Breast epithelium (tissue), 4 donors: Measurements from ENCODE around the gene SPEM2. TPM values are rescaled to one million over a fixed set of nuclear protein-coding genes. Genes with fewer than 3 reads are reported as not detected.

ENCODE experiments used
- DNase-seq, 2 donors: peaks; one replicate each; pipeline ENCODE4 v3.0.0-alpha.2; 2019; ENCODE audit warnings: low spot score in 2 of 2
- H3K27ac ChIP-seq, 2 donors: fragments of 200-600 bp; sonication (generic) in 1 of 2; one replicate each; pipeline ENCODE4 v1.5.1; 2016 to 2019; ENCODE audit warnings: mild to moderate bottlenecking in 1 of 2
- H3K27me3 ChIP-seq, 2 donors: fragments of 200-600 bp; sonication (generic) in 1 of 2; one replicate each; pipeline versions ENCODE4 v1.5.1 to v1.6.0; 2017 to 2019; ENCODE audit warnings: control low read depth in 1 of 2, mild to moderate bottlenecking in 1 of 2
- H3K36me3 ChIP-seq: fragments of 200-600 bp; one replicate; pipeline ENCODE4 v1.5.1; 2019
- H3K4me1 ChIP-seq, 2 donors: fragments of 200-600 bp; sonication (generic); one replicate each; pipeline ENCODE4 v1.5.1; 2016 to 2019; ENCODE audit warnings: control low read depth in 1 of 2
- H3K4me3 ChIP-seq, 3 donors: fragments of 200-600 bp; sonication (generic); 1 replicate in 2 of 3; 2 replicates in 1 of 3; pipeline ENCODE4 v1.5.1; 2016 to 2019; ENCODE audit warnings: mild to moderate bottlenecking in 3 of 3, moderate library complexity in 2 of 3
- H3K9me3 ChIP-seq, 2 donors: fragments of 200-600 bp; sonication (generic) in 1 of 2; one replicate each; pipeline ENCODE4 v1.5.1; 2016 to 2019; ENCODE audit warnings: control low read depth in 1 of 2
- CTCF ChIP-seq, 3 donors: fragments of 450-650 bp; IDR thresholded peaks; one replicate each; pipeline ENCODE4 v1.5.1; 2016 to 2017; ENCODE audit warnings: antibody characterized with exemption in 3 of 3, mild to moderate bottlenecking in 3 of 3, moderate library complexity in 3 of 3
- POLR2A ChIP-seq: fragments of 450-650 bp; IDR thresholded peaks from one replicate; pipeline ENCODE4 v1.6.1; 2016; ENCODE audit warnings: antibody characterized with exemption, mild to moderate bottlenecking, moderate library complexity
- POLR2AphosphoS5 ChIP-seq, 3 donors: sonication (generic); formaldehyde crosslinking; IDR thresholded peaks; one replicate each; pipeline ENCODE4 v1.6.1; 2017; ENCODE audit warnings: antibody characterized with exemption in 3 of 3
- intact Hi-C: fragments of 100-400 bp; cut with DNase I; formaldehyde crosslinking; loops from one replicate; pipeline ENCODE4 v1.15.1; 2023; ENCODE audit warnings: low total_unique reads
- total RNA-seq, 3 donors: library from RNA; depleted of rRNA; stranded (reverse); fragments of >200 nt; gene quantifications; one replicate each; pipeline ENCODE4 v1.1.0, GENCODE V29; 2016

Gene SPEM2
- total RNA-seq, 3 donors from 2014 or later: not detected

DNA sequence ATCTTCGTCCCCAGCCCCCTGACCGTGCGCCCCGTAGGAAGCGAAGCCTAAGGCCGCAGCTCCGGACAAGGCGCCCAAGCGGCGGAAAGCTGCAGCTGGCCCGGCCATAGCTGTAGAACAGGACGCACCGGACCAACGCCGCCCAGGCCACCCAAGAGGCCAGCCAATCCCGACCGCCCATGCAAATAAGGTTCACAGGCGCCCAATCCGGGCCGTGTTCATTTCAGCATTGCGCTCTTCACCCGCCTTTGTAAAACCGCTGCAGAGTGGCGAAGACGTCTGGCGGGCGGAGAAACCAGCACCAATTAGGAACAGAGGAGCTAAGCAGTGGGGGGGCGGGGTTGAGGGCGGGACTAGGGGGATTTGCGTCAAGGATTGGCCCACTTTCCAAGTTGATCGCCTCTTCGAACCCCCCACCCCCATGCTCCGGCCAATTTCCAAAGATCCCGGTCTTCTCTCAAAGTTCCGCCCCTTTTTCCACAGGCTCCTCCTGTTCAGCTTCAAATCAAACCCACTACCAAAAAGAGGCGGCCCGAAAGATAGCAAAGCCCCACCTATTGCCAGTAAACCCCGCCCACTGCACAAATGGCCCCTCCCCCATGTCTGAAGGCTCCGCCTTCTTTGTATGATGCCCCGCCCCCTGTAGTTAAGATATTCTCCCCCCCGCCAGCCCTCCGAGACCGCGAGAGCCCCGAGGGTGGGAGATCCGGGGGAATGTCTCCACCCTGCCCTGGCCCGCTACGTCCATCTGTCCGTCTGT, 21.3 kb upstream of the SPEM2 start, which contains the start of gene TMEM256:
TMEM256 (minus strand) TSS at position 121 of the 760 bp plus-strand sequence; CDS start at position 108, 13 bp downstream.
- peak in 1 of 3 donors; percentile 32 for TF ChIP-seq CTCF (IDR thresholded peaks at IDR 0.05)
- TF ChIP-seq POLR2A: peak; percentile 79
- TF ChIP-seq POLR2AphosphoS5 (IDR thresholded peaks at IDR 0.05): peak; percentile 78 to 87 (median 84)
- Histone ChIP-seq H3K36me3 (no peaks in the 10 kb centered on the region), H3K27me3 (no peaks in the 10 kb centered on the region), H3K4me3 (peak within 1 kb of the TSS; percentile 57 to 89 (median 80)), H3K27ac (peak within 1 kb of the TSS; percentile 92 to 95), H3K4me1 (peaks cover 4 to 8% of the 10 kb centered on the region in 2 donors), H3K9me3 (no peaks in the 10 kb centered on the region)
- DNase-seq: peak; percentile 99
- intact Hi-C loops: no loop called here

GRCh38 chr17:7404737-7405349, 20.6 kb upstream of the SPEM2 start:
- Histone ChIP-seq H3K4me3 (peak overlapping the region; percentile 57 to 89 (median 80)), H3K27ac (peak overlapping the region; percentile 92 to 95), H3K36me3 (no peaks in the 10 kb centered on the region), H3K4me1 (peaks cover 4 to 8% of the 10 kb centered on the region in 2 donors), H3K9me3 (no peaks in the 10 kb centered on the region), H3K27me3 (no peaks in the 10 kb centered on the region)
- TF ChIP-seq POLR2AphosphoS5 (IDR thresholded peaks at IDR 0.05) (no peak), CTCF (IDR thresholded peaks at IDR 0.05) (no peak), POLR2A (no peak)
- intact Hi-C loops: no loop called here
- DNase-seq: peak; percentile 46 to 74

- peak overlapping the region; percentile 57 to 89 (median 80) for H3K4me3 ChIP-seq
- DNase-seq: no peak
- no peak for TF ChIP-seq POLR2AphosphoS5 (IDR thresholded peaks at IDR 0.05)
- no peak for TF ChIP-seq POLR2A
- TF ChIP-seq CTCF (IDR thresholded peaks at IDR 0.05): no peak
- H3K27me3 ChIP-seq: no peaks in the 10 kb centered on the region
- H3K9me3 ChIP-seq: no peaks in the 10 kb centered on the region
- no peaks in the 10 kb centered on the region for H3K36me3 ChIP-seq
- intact Hi-C loops: no loop called here
- peak overlapping the region; percentile 92 to 95 for H3K27ac ChIP-seq
- peaks cover 4 to 8% of the 10 kb centered on the region in 2 donors for H3K4me1 ChIP-seq
Measured at GRCh38 chr17:7405350-7406234, 19.8 kb upstream of the SPEM2 start.

DNA sequence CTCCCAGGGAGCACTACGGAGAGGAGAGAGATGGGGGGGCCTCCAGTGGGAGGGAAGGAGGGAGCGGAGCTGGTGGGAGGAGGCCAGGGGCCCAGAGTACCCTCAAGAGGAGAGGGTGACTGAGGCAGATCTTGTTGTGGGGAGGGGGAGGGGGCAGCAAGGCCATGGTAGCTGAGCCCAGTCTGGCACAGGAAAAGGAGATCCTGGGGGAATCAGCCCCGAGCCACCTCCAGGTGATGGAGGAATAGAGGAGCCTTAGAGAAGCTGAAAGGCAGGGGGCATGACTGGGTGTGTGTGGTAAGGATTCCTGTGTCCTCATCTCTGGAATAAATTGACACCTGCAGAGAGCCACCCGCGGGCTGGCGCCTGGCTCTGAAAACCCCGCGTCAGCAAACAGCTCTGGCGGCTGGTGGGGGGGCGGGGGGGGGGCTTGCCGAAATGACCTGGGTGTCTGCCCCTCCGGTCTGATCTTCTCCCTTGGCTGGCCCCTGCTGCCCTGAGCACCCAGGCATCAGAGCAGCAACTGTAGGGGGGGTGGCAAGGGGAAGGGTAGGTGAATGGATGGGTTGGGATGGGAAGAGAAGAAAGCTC, 19.1 kb upstream of the SPEM2 start:
- no peak for DNase-seq
- Histone ChIP-seq H3K4me1 (peaks cover 4 to 8% of the 10 kb centered on the region in 2 donors), H3K27ac (peak overlapping the region; percentile 92 to 95), H3K36me3 (no peaks in the 10 kb centered on the region), H3K27me3 (no peaks in the 10 kb centered on the region), H3K9me3 (no peaks in the 10 kb centered on the region), H3K4me3 (peak overlapping the region in 2 of 3 donors; percentile 80 to 89)
- intact Hi-C loops: no loop called here
- TF ChIP-seq POLR2AphosphoS5 (IDR thresholded peaks at IDR 0.05) (no peak), CTCF (IDR thresholded peaks at IDR 0.05) (no peak), POLR2A (no peak)
